Measurements from ENCODE around the gene MAIP1.

The MAIP1 gene

DNA sequence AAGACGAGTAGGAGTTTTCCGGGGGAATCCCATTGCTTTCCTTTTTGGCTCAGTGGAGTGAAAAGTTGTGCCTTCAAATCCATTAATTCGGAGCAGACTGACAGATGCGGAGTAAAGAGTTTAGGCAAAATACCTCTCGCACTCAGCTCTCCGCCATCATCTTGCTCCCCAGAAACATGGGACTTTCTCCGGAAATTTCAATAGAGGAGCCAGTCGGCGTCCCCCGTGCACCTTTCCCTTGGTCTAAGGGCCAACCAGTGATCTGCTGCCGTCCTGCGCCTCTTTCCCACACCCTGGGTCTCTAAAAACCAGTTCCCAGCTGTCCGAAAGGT lies 409 bp upstream of the MAIP1 start:
- FAIRE-seq (no peak), DNase-seq (ENCODE audit: insufficient read length) (no peak)
- TF ChIP-seq TAF1 (IDR thresholded peaks at IDR 0.05; ENCODE audit: borderline replicate concordance, low read depth, low read length) (no peak), POLR2A (IDR thresholded peaks at IDR 0.05; ENCODE audit: low read depth, low read length) (no peak), POLR2AphosphoS5 (IDR thresholded peaks at IDR 0.05; ENCODE audit: low read depth, low read length) (no peak)

DNA sequence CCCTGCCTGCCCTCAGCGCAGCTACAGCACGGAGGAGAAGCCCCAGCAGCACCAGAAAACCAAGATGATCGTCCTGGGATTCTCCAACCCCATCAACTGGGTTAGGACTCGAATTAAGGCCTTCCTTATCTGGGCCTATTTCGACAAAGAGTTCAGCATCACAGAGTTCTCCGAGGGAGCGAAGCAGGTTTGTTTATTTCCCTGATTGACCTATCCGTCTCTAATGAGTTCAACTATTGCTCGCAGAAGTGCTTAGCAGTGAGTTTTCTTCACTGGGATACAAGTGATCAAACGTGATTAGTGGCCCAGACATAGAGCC lies 639 bp downstream of the MAIP1 start:
- FAIRE-seq (peak; percentile 14), DNase-seq (ENCODE audit: insufficient read length) (no peak)
- TF ChIP-seq TAF1 (IDR thresholded peaks at IDR 0.05; ENCODE audit: borderline replicate concordance, low read depth, low read length) (no peak), POLR2A (IDR thresholded peaks at IDR 0.05; ENCODE audit: low read depth, low read length) (no peak), POLR2AphosphoS5 (IDR thresholded peaks at IDR 0.05; ENCODE audit: low read depth, low read length) (no peak)

DNA sequence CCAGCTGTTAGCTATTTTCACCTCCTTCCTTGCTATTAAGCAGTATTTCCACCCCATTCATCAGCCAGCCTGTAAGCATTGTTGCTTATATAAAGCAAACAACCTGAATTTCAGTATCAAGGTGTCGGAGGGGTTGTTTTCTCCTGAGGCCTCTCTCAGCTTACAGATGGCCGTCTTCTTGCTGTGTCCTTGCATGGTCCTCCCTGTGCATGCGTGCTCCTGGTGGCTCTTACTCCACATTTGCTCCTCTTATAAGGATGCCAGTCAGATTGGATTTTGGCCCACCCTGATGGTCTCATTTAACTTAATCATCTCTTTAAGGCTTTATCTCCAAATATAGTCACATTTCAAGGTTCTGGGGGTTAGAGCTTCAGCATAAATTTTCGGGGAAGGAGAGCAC lies 2.6 kb downstream of the MAIP1 start:
- DNase-seq (ENCODE audit: insufficient read length) (no peak), FAIRE-seq (no peak)

DNA sequence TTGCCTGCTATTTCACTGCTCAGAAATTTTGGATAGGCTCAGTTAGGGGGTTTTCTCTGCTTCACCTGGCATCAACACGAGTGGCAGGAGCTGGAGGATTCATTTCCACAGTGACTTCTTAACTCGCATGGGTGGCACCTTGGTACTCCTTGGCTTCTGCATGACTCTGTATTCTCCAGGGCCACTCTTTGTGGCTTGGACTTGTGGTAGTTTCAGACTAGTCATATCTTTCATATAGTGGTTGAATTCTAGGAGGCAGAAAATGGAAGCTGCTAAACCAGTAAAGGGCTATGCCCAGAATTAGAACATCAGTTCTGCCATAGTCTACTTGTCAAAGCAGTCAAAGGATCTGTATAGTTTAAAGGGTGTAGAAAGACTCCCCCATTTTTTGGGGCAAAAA lies 6.8 kb downstream of the MAIP1 start:
- DNase-seq (ENCODE audit: insufficient read length): no peak
- no peak for TF ChIP-seq POLR2AphosphoS5 (IDR thresholded peaks at IDR 0.05; ENCODE audit: low read depth, low read length)
- TF ChIP-seq POLR2A (IDR thresholded peaks at IDR 0.05; ENCODE audit: low read depth, low read length): no peak
- no peak for TF ChIP-seq TAF1 (IDR thresholded peaks at IDR 0.05; ENCODE audit: borderline replicate concordance, low read depth, low read length)
- FAIRE-seq: no peak

More for the DNA sequence above, 2.6 kb downstream of the MAIP1 start:
- TF ChIP-seq POLR2A (IDR thresholded peaks at IDR 0.05; ENCODE audit: low read depth, low read length): no peak
- TF ChIP-seq POLR2AphosphoS5 (IDR thresholded peaks at IDR 0.05; ENCODE audit: low read depth, low read length): no peak
- no peak for TF ChIP-seq TAF1 (IDR thresholded peaks at IDR 0.05; ENCODE audit: borderline replicate concordance, low read depth, low read length)

DNA sequence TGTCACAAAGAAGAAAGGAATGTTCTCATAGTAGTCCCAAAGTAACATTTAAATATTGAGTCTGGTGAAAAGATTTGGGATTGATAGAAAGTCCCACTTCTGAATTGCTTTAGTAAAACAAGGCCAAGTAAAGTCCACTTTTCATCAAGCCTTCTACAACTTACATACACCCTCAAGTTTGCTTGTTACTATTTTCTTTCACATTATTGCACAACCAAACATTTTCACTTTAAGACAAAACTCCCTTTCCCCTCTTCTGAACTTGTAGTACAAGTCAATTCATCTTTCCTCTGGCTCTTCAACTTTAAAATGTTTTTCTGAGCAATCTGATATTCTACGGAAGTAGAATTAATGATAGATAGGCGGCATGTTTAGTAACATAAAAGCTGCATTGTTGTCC lies 11.0 kb downstream of the MAIP1 start:
- TF ChIP-seq POLR2AphosphoS5 (IDR thresholded peaks at IDR 0.05; ENCODE audit: low read depth, low read length): no peak
- no peak for TF ChIP-seq TAF1 (IDR thresholded peaks at IDR 0.05; ENCODE audit: borderline replicate concordance, low read depth, low read length)
- DNase-seq (ENCODE audit: insufficient read length) (no peak), FAIRE-seq (no peak)

GRCh38 chr2:199966976-199967375 lies 11.6 kb downstream of the MAIP1 start:
- TF ChIP-seq TAF1 (IDR thresholded peaks at IDR 0.05; ENCODE audit: borderline replicate concordance, low read depth, low read length) (no peak), POLR2AphosphoS5 (IDR thresholded peaks at IDR 0.05; ENCODE audit: low read depth, low read length) (no peak), POLR2A (IDR thresholded peaks at IDR 0.05; ENCODE audit: low read depth, low read length) (no peak)
- FAIRE-seq (no peak), DNase-seq (ENCODE audit: insufficient read length) (no peak)

- FAIRE-seq (no peak), DNase-seq (ENCODE audit: insufficient read length) (no peak)
- TF ChIP-seq POLR2A (IDR thresholded peaks at IDR 0.05; ENCODE audit: low read depth, low read length): no peak
- no peak for TF ChIP-seq POLR2AphosphoS5 (IDR thresholded peaks at IDR 0.05; ENCODE audit: low read depth, low read length)
- no peak for TF ChIP-seq TAF1 (IDR thresholded peaks at IDR 0.05; ENCODE audit: borderline replicate concordance, low read depth, low read length)
Observed at GRCh38 chr2:199968126-199968525, 12.7 kb downstream of the MAIP1 start.

DNA sequence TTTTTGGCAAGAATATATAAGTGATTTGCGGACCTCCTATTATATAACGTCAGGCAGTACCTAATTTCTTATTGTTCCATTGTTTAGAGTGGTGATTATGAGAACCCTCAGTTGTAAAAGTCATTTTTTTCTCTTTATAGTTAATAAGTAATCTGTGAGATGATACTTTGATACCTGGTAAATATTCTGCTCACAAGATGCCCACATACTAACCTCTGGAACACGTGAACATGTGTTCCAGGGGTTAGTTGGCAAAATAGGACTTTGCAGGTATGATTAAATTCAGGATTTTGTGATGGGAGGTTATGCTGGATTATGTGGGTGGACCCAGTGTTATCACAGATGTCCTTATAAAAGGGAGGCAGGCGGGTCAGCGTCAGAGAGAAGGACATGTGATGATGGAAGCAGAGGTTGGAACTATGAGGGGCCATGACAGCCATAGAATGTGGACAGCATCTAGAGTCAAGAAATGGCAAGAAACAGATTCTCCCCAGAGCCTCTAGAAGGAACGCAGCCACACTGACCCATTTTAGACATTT lies 16.8 kb downstream of the MAIP1 start:
- TF ChIP-seq TAF1 (IDR thresholded peaks at IDR 0.05; ENCODE audit: borderline replicate concordance, low read depth, low read length): no peak
- TF ChIP-seq POLR2A (IDR thresholded peaks at IDR 0.05; ENCODE audit: low read depth, low read length): no peak
- TF ChIP-seq POLR2AphosphoS5 (IDR thresholded peaks at IDR 0.05; ENCODE audit: low read depth, low read length): no peak
- DNase-seq (ENCODE audit: insufficient read length) (no peak), FAIRE-seq (no peak)

DNA sequence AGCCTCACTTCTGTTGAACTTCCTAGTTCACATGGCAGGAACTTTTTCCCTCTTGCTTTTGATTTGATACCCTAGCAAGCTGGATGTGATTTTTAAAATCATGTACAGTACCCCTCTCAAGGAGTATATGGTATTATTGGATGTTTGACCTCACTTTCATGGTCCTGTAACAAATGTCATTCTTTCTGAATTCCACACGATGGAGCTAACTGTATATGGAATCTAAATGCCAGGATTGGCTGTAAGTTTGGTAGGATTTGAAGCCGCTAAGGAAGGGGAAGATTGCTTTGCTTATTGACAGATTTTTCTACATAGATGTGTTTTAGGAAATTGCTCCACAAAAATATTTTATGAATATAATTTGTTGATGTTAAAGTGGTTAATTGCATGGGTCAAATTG lies 18.3 kb downstream of the MAIP1 start:
- no peak for TF ChIP-seq POLR2A (IDR thresholded peaks at IDR 0.05; ENCODE audit: low read depth, low read length)
- no peak for TF ChIP-seq POLR2AphosphoS5 (IDR thresholded peaks at IDR 0.05; ENCODE audit: low read depth, low read length)
- TF ChIP-seq TAF1 (IDR thresholded peaks at IDR 0.05; ENCODE audit: borderline replicate concordance, low read depth, low read length): no peak
- no peak for DNase-seq (ENCODE audit: insufficient read length)

GRCh38 chr2:199975273-199975895 lies 20.0 kb downstream of the MAIP1 start:
- DNase-seq (ENCODE audit: insufficient read length) (no peak), FAIRE-seq (no peak)
- TF ChIP-seq POLR2A (IDR thresholded peaks at IDR 0.05; ENCODE audit: low read depth, low read length) (no peak), POLR2AphosphoS5 (IDR thresholded peaks at IDR 0.05; ENCODE audit: low read depth, low read length) (no peak), TAF1 (IDR thresholded peaks at IDR 0.05; ENCODE audit: borderline replicate concordance, low read depth, low read length) (no peak)

More for the DNA sequence above, 18.3 kb downstream of the MAIP1 start:
- FAIRE-seq: no peak

GRCh38 chr2:199977984-199978415 lies 22.6 kb downstream of the MAIP1 start:
- FAIRE-seq: no peak
- TF ChIP-seq POLR2A (IDR thresholded peaks at IDR 0.05; ENCODE audit: low read depth, low read length) (no peak), TAF1 (IDR thresholded peaks at IDR 0.05; ENCODE audit: borderline replicate concordance, low read depth, low read length) (no peak), POLR2AphosphoS5 (IDR thresholded peaks at IDR 0.05; ENCODE audit: low read depth, low read length) (no peak)
- DNase-seq (ENCODE audit: insufficient read length): no peak

DNA sequence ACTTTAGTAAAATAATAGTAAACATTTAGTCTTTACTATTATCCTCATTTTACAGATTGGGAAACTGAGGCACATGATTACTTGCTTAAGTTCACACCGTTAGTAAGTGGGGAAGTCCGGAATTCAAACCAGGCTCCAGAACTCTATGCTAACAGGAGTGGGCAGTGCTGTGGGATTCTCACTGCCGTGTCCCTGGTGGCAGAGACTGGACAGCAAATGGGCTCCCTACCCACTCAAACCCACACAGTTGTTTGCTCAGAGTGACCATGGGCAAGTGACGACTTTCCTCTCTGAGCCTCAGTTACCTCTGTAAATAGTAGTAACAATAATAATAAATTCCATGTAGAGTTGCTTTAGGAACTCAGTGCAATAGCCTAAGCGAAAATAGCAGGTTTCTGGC lies 24.0 kb downstream of the MAIP1 start:
- no peak for DNase-seq (ENCODE audit: insufficient read length)
- TF ChIP-seq POLR2AphosphoS5 (IDR thresholded peaks at IDR 0.05; ENCODE audit: low read depth, low read length): no peak
- TF ChIP-seq TAF1 (IDR thresholded peaks at IDR 0.05; ENCODE audit: borderline replicate concordance, low read depth, low read length): no peak
- no peak for TF ChIP-seq POLR2A (IDR thresholded peaks at IDR 0.05; ENCODE audit: low read depth, low read length)
- no peak for FAIRE-seq

All from GM12892 (cell line).